Fibroblast of lung (primary cell): ENCODE data around the gene TNIP2. TPM values are rescaled to one million over a fixed set of nuclear protein-coding genes. Genes with fewer than 3 reads are reported as not detected.

Source experiments
- DNase-seq, 2 donors: peaks; one replicate each; pipeline versions ENCODE4 v3.0.0 to v3.0.0-alpha.2; 2010; ENCODE audit warnings: low read depth in 2 of 2
- H2AFZ ChIP-seq: 2 replicates; pipeline ENCODE4 v1.5.1; 2012; ENCODE audit warnings: low read length, control low read depth, inconsistent platforms
- H3K27ac ChIP-seq: 2 replicates; pipeline ENCODE4 v1.5.1; 2011; ENCODE audit warnings: low read length, control low read depth; ENCODE audit not compliant: insufficient read depth
- H3K27me3 ChIP-seq: 2 replicates; pipeline ENCODE4 v1.5.1; 2011; ENCODE audit warnings: mild to moderate bottlenecking, low read length; ENCODE audit not compliant: control insufficient read depth, insufficient read depth
- H3K36me3 ChIP-seq: 2 replicates; pipeline ENCODE4 v1.5.1; 2011; ENCODE audit warnings: low read length; ENCODE audit not compliant: control insufficient read depth, insufficient read depth
- H3K4me1 ChIP-seq: 2 replicates; pipeline ENCODE4 v1.5.1; 2011; ENCODE audit warnings: low read length; ENCODE audit not compliant: control insufficient read depth, insufficient read depth; ENCODE audit errors: extremely low read depth
- H3K4me2 ChIP-seq: 2 replicates; pipeline ENCODE4 v1.5.1; 2011; ENCODE audit warnings: low read length, control low read depth; ENCODE audit not compliant: insufficient read depth; ENCODE audit errors: extremely low read depth
- H3K4me3 ChIP-seq, 4 experiments: fragments of 200-600 bp in 1 of 4; sonication (generic) in 1 of 4; replicated peaks in 1 of 4; 2 replicates each; pipeline ENCODE4 v1.5.1; 2011 to 2016; ENCODE audit warnings: low read length in 4 of 4, low read depth in 3 of 4, mild to moderate bottlenecking in 3 of 4, control low read depth in 2 of 4, inconsistent platforms in 1 of 4, mixed read lengths in 1 of 4; ENCODE audit not compliant: insufficient read depth in 1 of 4; ENCODE audit errors: control extremely low read depth in 1 of 4
- H3K79me2 ChIP-seq: 2 replicates; pipeline ENCODE4 v1.5.1; 2012; ENCODE audit warnings: mild to moderate bottlenecking, low read length, inconsistent platforms; ENCODE audit not compliant: control insufficient read depth, insufficient read depth
- H3K9ac ChIP-seq: 2 replicates; pipeline ENCODE4 v1.5.1; 2011; ENCODE audit warnings: mild to moderate bottlenecking, low read length, control low read depth; ENCODE audit not compliant: insufficient read depth
- H3K9me3 ChIP-seq: 2 replicates; pipeline ENCODE4 v1.5.1; 2012; ENCODE audit warnings: low read depth, low read length; ENCODE audit not compliant: control insufficient read depth, insufficient read depth
- H4K20me1 ChIP-seq: 2 replicates; pipeline ENCODE4 v1.5.1; 2011; ENCODE audit warnings: low read length; ENCODE audit not compliant: control insufficient read depth, insufficient read depth; ENCODE audit errors: extremely low read depth
- EZH2 ChIP-seq: IDR thresholded peaks from 2 replicates; pipeline ENCODE4 v1.5.1; 2012; ENCODE audit warnings: low read length, control low read depth, mild to moderate bottlenecking; ENCODE audit errors: missing control alignments
- polyA plus RNA-seq, 2 donors: library from polyadenylated mRNA; depleted of rRNA in 1 of 2; stranded (reverse) in 1 of 2; unstranded in 1 of 2; fragments of >200 nt; gene quantifications; 2 replicates each; pipeline ENCODE4 v1.2.1, GENCODE V29; 2011 to 2012; ENCODE audit warnings: missing spikeins in 1 of 2
- total RNA-seq: library from RNA; depleted of rRNA; stranded (reverse); fragments of >200 nt; gene quantifications from 2 replicates; pipeline ENCODE4 v1.2.1, GENCODE V29; 2014
- TF ChIP-seq, protein P1 (sequence below), 2 donors: IDR thresholded peaks in 1 of 2; conservative IDR thresholded peaks in 1 of 2; 1 replicate in 1 of 2; 2 replicates in 1 of 2; pipeline ENCODE4 v1.5.1; 2011 to 2012; ENCODE audit warnings: low read length in 2 of 2, control low read depth in 1 of 2, inconsistent platforms in 1 of 2, low read depth in 1 of 2, mild to moderate bottlenecking in 1 of 2

TNIP2 gene
- total and polyA plus RNA-seq, 2 donors (not counting 1 experiment from before 2014, with no cell fraction given), result 21.8 to 56.5 TPM

DNA sequence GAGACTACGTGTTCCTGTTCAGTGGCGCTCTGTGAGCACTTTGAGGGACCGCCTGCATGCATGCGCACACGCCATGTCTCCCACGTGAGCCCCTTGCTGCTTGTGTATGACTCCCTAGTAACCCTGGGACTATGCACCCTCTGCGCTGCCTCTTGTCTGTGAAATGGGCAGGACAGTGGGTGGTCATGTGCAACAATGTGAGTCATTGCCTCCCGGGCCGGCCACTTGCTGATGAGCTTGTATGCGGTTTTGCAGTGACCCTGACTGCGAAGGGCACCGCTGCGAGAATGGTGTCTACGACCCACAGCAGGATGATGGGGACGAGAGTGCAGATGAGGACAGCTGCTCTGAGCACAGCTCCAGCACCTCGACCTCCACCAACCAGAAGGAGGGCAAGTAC, 61.4 kb downstream of the TNIP2 start:
- Histone ChIP-seq H3K9me3 (no peaks in the 10 kb centered on the region), H3K9ac (no peak overlapping the region), H3K4me2 (no peak overlapping the region), H3K4me3 (no peak overlapping the region), H2AFZ (no peak overlapping the region), H4K20me1 (no peaks in the 10 kb centered on the region), H3K36me3 (peaks cover 22% of the 10 kb centered on the region), H3K27me3 (no peaks in the 10 kb centered on the region), H3K27ac (no peak overlapping the region), H3K79me2 (no peaks in the 10 kb centered on the region), H3K4me1 (no peaks in the 10 kb centered on the region)
- TF ChIP-seq, protein P1, sequence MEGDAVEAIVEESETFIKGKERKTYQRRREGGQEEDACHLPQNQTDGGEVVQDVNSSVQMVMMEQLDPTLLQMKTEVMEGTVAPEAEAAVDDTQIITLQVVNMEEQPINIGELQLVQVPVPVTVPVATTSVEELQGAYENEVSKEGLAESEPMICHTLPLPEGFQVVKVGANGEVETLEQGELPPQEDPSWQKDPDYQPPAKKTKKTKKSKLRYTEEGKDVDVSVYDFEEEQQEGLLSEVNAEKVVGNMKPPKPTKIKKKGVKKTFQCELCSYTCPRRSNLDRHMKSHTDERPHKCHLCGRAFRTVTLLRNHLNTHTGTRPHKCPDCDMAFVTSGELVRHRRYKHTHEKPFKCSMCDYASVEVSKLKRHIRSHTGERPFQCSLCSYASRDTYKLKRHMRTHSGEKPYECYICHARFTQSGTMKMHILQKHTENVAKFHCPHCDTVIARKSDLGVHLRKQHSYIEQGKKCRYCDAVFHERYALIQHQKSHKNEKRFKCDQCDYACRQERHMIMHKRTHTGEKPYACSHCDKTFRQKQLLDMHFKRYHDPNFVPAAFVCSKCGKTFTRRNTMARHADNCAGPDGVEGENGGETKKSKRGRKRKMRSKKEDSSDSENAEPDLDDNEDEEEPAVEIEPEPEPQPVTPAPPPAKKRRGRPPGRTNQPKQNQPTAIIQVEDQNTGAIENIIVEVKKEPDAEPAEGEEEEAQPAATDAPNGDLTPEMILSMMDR (conservative IDR thresholded peaks at IDR 0.05 in 1 of 2, IDR thresholded peaks at IDR 0.05 in 1 of 2; ENCODE audit: low read depth in 1 of 2, low read length in 2 of 2), result no peak
- no peak for TF ChIP-seq EZH2
- peak in 1 of 2 donors; percentile 69 for DNase-seq

DNA sequence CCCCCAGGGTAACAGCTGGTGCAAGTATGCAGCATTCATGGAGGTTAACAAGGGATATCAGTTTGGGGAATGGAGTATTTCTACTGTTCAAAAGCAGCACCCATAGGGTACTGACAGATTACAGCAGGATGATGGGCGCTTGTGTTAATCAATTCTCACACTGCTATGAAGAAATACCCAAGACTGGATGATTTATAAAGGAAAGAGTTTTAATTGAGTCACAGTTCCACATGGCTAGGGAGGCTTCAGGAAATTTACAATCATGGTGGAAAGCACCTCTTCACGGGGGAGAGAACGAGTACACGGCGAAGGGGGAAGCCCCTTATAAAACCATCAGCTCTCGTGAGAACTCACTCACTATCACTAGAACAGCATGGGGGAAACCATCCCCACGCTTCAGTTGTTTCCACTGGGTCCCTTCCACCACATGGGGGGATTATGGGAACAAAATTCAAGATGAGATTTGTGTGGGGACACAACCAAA, 64.1 kb downstream of the TNIP2 start:
- no peaks in the 10 kb centered on the region for H3K4me1 ChIP-seq
- no peaks in the 10 kb centered on the region for H3K27me3 ChIP-seq
- no peaks in the 10 kb centered on the region for H3K9me3 ChIP-seq
- no peak for DNase-seq
- TF ChIP-seq, protein P1 (conservative IDR thresholded peaks at IDR 0.05 in 1 of 2, IDR thresholded peaks at IDR 0.05 in 1 of 2; ENCODE audit: low read depth in 1 of 2, low read length in 2 of 2), result no peak
- TF ChIP-seq EZH2, result no peak
- H3K27ac ChIP-seq, result no peak overlapping the region
- H3K79me2 ChIP-seq, result no peaks in the 10 kb centered on the region
- H3K4me2 ChIP-seq, result no peak overlapping the region
- H4K20me1 ChIP-seq, result no peaks in the 10 kb centered on the region
- H3K9ac ChIP-seq, result no peak overlapping the region
- H2AFZ ChIP-seq, result no peak overlapping the region
- H3K4me3 ChIP-seq, result no peak overlapping the region
- peaks cover 27% of the 10 kb centered on the region for H3K36me3 ChIP-seq

Other genes with a start within 250 kb of the TNIP2 start
- 7.4 and 10.9 TPM in 2 replicates for gene FAM193A, start 219.7 kb downstream of the TNIP2 start, total RNA-seq
- 5.6 and 7.4 TPM in 2 replicates for gene FAM193A, start 219.7 kb downstream of the TNIP2 start, polyA plus RNA-seq
- gene SH3BP2, start 36.7 kb upstream of the TNIP2 start, total RNA-seq, result 8.6 and 9.5 TPM in 2 replicates
- gene SH3BP2, start 36.7 kb upstream of the TNIP2 start, polyA plus RNA-seq, result 10.0 and 14.1 TPM in 2 replicates
- 123 and 164 TPM in 2 replicates for gene ADD1, start 87.5 kb upstream of the TNIP2 start, total RNA-seq
- gene ADD1, start 87.5 kb upstream of the TNIP2 start, polyA plus RNA-seq, result 171 and 211 TPM in 2 replicates
- 16.7 and 17.7 TPM in 2 replicates for gene NOP14, start 207.1 kb upstream of the TNIP2 start, total RNA-seq
- gene NOP14, start 207.1 kb upstream of the TNIP2 start, polyA plus RNA-seq, result 13.1 and 20.6 TPM in 2 replicates
- gene GRK4, start 207.2 kb upstream of the TNIP2 start, total RNA-seq, result 5.9 and 6.9 TPM in 2 replicates
- 4.0 and 4.4 TPM in 2 replicates for gene GRK4, start 207.2 kb upstream of the TNIP2 start, polyA plus RNA-seq